Kidney (tissue), 22 donors: ENCODE measurements around the gene SURF2. TPM values are rescaled to one million over a fixed set of nuclear protein-coding genes. Genes with fewer than 3 reads are reported as not detected.
A peak's percentile ranks its signal among the peaks of the same experiment; 100 is the strongest.

Experiments
- DNase-seq, 5 donors: peaks; one replicate each; pipeline ENCODE4 v3.0.0-alpha.2; 2013 to 2020
- FAIRE-seq: peaks from 2 replicates; lab custom pipeline; 2012; peaks lifted over from hg19 to GRCh38; lab: Jason Lieb, UNC
- H3K27ac ChIP-seq, 2 donors: one replicate each; pipeline ENCODE4 v1.7.0; 2013; ENCODE audit warnings: low read depth in 2 of 2, low read length in 2 of 2, inconsistent platforms in 1 of 2
- H3K27me3 ChIP-seq: one replicate; pipeline ENCODE4 v1.7.1; 2013; ENCODE audit warnings: low read length, inconsistent platforms; ENCODE audit not compliant: control insufficient read depth, insufficient read depth
- H3K36me3 ChIP-seq, 3 donors: one replicate each; pipeline versions ENCODE4 v1.7.0 to v1.7.1; 2013; ENCODE audit warnings: low read length in 3 of 3, control low read depth in 1 of 3, inconsistent platforms in 1 of 3; ENCODE audit not compliant: insufficient read depth in 3 of 3, control insufficient read depth in 2 of 3
- H3K4me1 ChIP-seq, 3 donors: one replicate each; pipeline versions ENCODE4 v1.7.0 to v1.7.1; 2013; ENCODE audit warnings: low read length in 3 of 3, inconsistent platforms in 1 of 3, low read depth in 1 of 3; ENCODE audit not compliant: control insufficient read depth in 2 of 3, insufficient read depth in 2 of 3
- H3K4me3 ChIP-seq, 3 donors: one replicate each; pipeline versions ENCODE4 v1.7.0 to v1.8.1; 2013; ENCODE audit warnings: low read length in 3 of 3, control low read depth in 1 of 3, inconsistent platforms in 1 of 3
- H3K9ac ChIP-seq, 3 donors: one replicate each; pipeline versions ENCODE4 v1.7.0 to v1.7.1; 2013; ENCODE audit warnings: low read length in 3 of 3, control low read depth in 1 of 3, inconsistent platforms in 1 of 3
- H3K9me3 ChIP-seq, 3 donors: one replicate each; pipeline versions ENCODE4 v1.7.0 to v1.7.1; 2013; ENCODE audit warnings: low read length in 3 of 3, control low read depth in 1 of 3, inconsistent platforms in 1 of 3; ENCODE audit not compliant: control insufficient read depth in 2 of 3, insufficient read depth in 1 of 3
- CTCF ChIP-seq: IDR thresholded peaks from 3 replicates; pipeline ENCODE4 v1.5.1; 2012; ENCODE audit warnings: mild to moderate bottlenecking, moderate library complexity, borderline replicate concordance; ENCODE audit not compliant: insufficient read depth; ENCODE audit errors: extremely low read depth
- intact Hi-C: fragments of 100-400 bp; cut with DNase I; formaldehyde crosslinking; loops from one replicate; pipeline ENCODE4 v1.11.1; 2022
- long read RNA-seq, 10 donors: library from polyadenylated mRNA in 1 of 10; unstranded in 1 of 10; transcript quantifications; one replicate each; pipeline ENCODE4 v2.0.0 and lab custom pipeline, GENCODE V29; 2021 to 2026
- polyA plus RNA-seq: library from polyadenylated mRNA; stranded (reverse); fragments of 350-450 nt; fragmentation: Illumina TruSeq; extraction: RNeasy Lipid Tissue Mini Kit (QIAGEN cat#74804); gene quantifications from one replicate; pipeline ENCODE4 v1.2.3, GENCODE V29; 2014; ENCODE audit warnings: low read depth, low replicate concordance; ENCODE audit not compliant: insufficient read depth
- total RNA-seq: library from RNA; stranded (reverse); fragmentation: NEBNext Ultra II Directional; extraction: Animal tissue kit (Norgen Biotek cat#: 25700); gene quantifications from one replicate; pipeline ENCODE4 v1.2.1, GENCODE V29; 2021
- donor health status: control.
- donor health status: control.
- donor health status: control.
- donor health status: control.
- donor health status: control.
- donor health status: DM: yes; HTN: yes; CAD: no.
- donor health status: Normal renal cell carcinoma (clear cell type).

The SURF2 gene
- total RNA-seq (23.5 TPM), polyA plus RNA-seq (61.2 TPM)
- long read RNA-seq, donor 1, transcript SURF2-201 (6 exons, 842 nt): major isoform, 11 of 11 reads
- long read RNA-seq, donor 1, partial matches to known transcripts: 0 of 11 reads
- long read RNA-seq, donor 1, other reads (novel, unspliced or antisense): 0 of 11 reads
- long read RNA-seq, donor 2, transcript SURF2-201 (6 exons, 842 nt): major isoform, 9 of 58 reads
- long read RNA-seq, donor 2, partial matches to known transcripts: 5 of 58 reads
- long read RNA-seq, donor 2, other reads (novel, unspliced or antisense): 44 of 58 reads
- long read RNA-seq, donor 3, transcript SURF2-201 (6 exons, 842 nt): major isoform, 16 of 92 reads
- long read RNA-seq, donor 3, partial matches to known transcripts: 17 of 92 reads
- long read RNA-seq, donor 3, other reads (novel, unspliced or antisense): 59 of 92 reads
- long read RNA-seq, donor 4, transcript SURF2-201 (6 exons, 842 nt): major isoform, 10 of 82 reads
- long read RNA-seq, donor 4, partial matches to known transcripts: 72 of 82 reads
- long read RNA-seq, donor 4, other reads (novel, unspliced or antisense): 0 of 82 reads
- long read RNA-seq, donor 5, partial matches to known transcripts: 0 of 1 reads
- long read RNA-seq, donor 5, other reads (novel, unspliced or antisense): 0 of 1 reads
- long read RNA-seq, donor 6, transcript SURF2-201 (6 exons, 842 nt): major isoform, 7 of 100 reads
- long read RNA-seq, donor 6, partial matches to known transcripts: 93 of 100 reads
- long read RNA-seq, donor 6, other reads (novel, unspliced or antisense): 0 of 100 reads
- long read RNA-seq, donor 7, transcript SURF2-201 (6 exons, 842 nt): major isoform, 8 of 31 reads
- long read RNA-seq, donor 7, partial matches to known transcripts: 9 of 31 reads
- long read RNA-seq, donor 7, other reads (novel, unspliced or antisense): 14 of 31 reads
- long read RNA-seq, donor 8, transcript SURF2-201 (6 exons, 842 nt): major isoform, 14 of 67 reads
- long read RNA-seq, donor 8, partial matches to known transcripts: 53 of 67 reads
- long read RNA-seq, donor 8, other reads (novel, unspliced or antisense): 0 of 67 reads
- long read RNA-seq, donor 9, transcript SURF2-201 (6 exons, 842 nt): major isoform, 7 of 7 reads
- long read RNA-seq, donor 9, partial matches to known transcripts: 0 of 7 reads
- long read RNA-seq, donor 9, other reads (novel, unspliced or antisense): 0 of 7 reads
- long read RNA-seq, donor 10, transcript SURF2-201 (6 exons, 842 nt): major isoform, 6 of 77 reads
- long read RNA-seq, donor 10, partial matches to known transcripts: 19 of 77 reads
- long read RNA-seq, donor 10, other reads (novel, unspliced or antisense): 52 of 77 reads

GRCh38 chr9:133356391-133357091 lies at the start of gene SURF2, which contains the start of gene SURF1:
TSS of gene SURF2 (plus strand) at chr9:133356550. CDS start at chr9:133356593, 43 bp downstream.
TSS of gene SURF1 (minus strand) at chr9:133356487. CDS start at chr9:133356453, 34 bp downstream.
- Histone ChIP-seq H3K27me3 (no peaks in the 10 kb centered on the region), H3K9ac (peak within 1 kb of the TSS; percentile 63 to 83 (median 64)), H3K27ac (peak within 1 kb of the TSS; percentile 60 to 74), H3K9me3 (no peaks in the 10 kb centered on the region), H3K36me3 (peaks cover 5 to 30% (median 10%) of the 10 kb centered on the region in 3 donors), H3K4me1 (peaks cover 0 to 25% (median 4%) of the 10 kb centered on the region in 3 donors), H3K4me3 (peak within 1 kb of the TSS; percentile 84 to 90 (median 88))
- intact Hi-C loops: no loop called here
- no peak for FAIRE-seq
- DNase-seq: peak; percentile 89 to 96 (median 92)
- TF ChIP-seq CTCF: no peak

DNA sequence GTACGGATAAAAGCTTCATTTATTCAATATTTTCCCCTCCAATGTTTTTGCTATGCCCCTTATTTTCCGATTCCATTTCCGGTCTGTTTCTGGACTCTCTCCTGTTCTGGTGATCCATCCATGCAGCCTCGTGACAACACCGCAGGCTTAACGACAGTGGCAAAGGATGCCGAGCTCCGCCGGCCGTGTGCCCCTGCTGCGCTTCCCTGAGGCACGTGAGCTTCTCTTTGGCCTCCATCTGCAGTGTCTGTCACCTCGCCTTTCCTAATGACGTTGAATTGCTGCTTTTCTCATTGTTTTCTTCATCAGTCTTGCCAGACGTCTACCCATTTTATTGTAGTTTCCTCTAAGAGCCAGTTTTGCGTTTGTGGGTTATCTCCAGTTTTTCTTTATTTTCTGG lies 49.0 kb upstream of the SURF2 start:
- intact Hi-C loops: no loop called here
- no peaks in the 10 kb centered on the region for H3K4me1 ChIP-seq
- no peaks in the 10 kb centered on the region for H3K9me3 ChIP-seq
- H3K27ac ChIP-seq: no peak overlapping the region
- H3K9ac ChIP-seq: no peak overlapping the region
- DNase-seq (no peak), FAIRE-seq (no peak)
- H3K27me3 ChIP-seq: no peaks in the 10 kb centered on the region
- H3K36me3 ChIP-seq: no peaks in the 10 kb centered on the region
- H3K4me3 ChIP-seq: no peak overlapping the region
- TF ChIP-seq CTCF: no peak

DNA sequence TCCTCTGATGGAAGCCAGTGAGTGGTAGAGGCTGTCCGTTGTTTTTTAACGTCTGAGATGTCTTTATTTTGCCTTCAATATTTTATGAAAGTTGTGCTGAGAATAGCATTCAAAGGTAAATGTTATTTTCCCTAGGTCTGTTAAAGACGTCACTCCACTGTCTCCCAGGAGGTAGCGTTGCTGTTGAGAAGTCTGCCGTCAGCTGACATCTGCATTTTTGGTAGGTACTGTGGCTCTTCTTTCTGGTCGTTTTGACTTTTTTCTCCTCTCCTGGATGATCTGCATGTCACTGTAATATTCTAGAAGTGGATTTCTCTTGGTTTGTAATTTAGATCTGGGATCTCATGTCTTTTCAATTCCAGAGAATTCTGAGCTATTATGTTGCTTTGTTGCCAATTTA lies 46.7 kb upstream of the SURF2 start:
- no peak for FAIRE-seq
- TF ChIP-seq CTCF: no peak
- intact Hi-C loops: no loop called here
- Histone ChIP-seq H3K9me3 (no peaks in the 10 kb centered on the region), H3K4me3 (no peak overlapping the region), H3K9ac (no peak overlapping the region), H3K4me1 (no peaks in the 10 kb centered on the region), H3K27me3 (no peaks in the 10 kb centered on the region), H3K36me3 (no peaks in the 10 kb centered on the region), H3K27ac (no peak overlapping the region)
- DNase-seq: no peak
